ENCODE data around the gene DNAJC6.

Gene DNAJC6

DNA sequence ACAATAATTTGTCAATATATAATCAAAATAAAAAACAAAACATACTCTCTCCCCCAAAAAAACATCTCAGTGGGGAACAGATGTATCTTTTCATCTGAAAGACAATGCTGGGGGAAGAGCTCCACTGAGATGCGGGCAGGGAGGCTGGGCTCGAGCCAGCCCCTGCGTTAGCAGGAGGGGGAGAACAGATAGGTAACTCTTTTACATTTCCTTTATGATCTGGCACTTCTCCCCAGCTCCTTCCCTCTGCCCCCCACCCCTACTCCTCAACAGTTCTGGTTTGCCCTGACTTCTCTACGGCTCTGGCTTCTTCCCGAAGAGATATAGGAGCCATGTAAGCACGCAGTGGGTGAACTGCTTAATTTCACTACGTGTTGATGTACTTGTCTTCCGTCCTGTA is 123.6 kb downstream of the DNAJC6 start:
- CTCF ChIA-PET: interaction anchor here (1.5 kb wide), 1 partner anchor 217 kb away, joined by 3 read pairs; no protein-coding TSS in a partner anchor
- no peak for TF ChIP-seq CTCF (IDR thresholded peaks at IDR 0.05; ENCODE audit: insufficient read depth, low read length, missing control alignments)
- no peak for DNase-seq (ENCODE audit: low read depth, low spot score)
- H3K4me3 ChIP-seq (ENCODE audit: low read depth, low read length): no peak overlapping the region
- POLR2A ChIA-PET: no interaction called here

DNA sequence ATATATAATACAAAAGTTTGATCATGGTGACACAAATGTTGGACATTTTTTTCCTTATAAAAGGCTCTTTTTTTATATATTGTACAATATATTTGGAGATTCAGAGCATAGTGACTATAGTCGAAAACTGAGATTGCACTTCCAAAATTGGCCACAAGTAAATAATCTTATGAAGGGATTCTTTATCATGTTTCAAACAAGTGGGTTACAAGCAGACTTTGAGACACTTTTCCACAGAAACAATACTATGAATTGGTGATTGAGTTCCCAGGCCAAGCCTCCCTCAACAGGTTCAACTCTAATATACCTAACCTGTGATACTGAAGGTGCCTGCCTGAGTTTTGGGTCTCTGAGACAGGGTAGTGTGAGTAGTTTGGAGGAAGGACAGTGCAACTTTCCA is 124.9 kb downstream of the DNAJC6 start:
- ChIA-PET CTCF (interaction anchor here (1.0 to 1.2 kb wide), 2 partner anchors 8 to 253 kb away, joined by 4 to 5 read pairs; no protein-coding TSS in a partner anchor), POLR2A (no interaction called here)
- no peak for DNase-seq (ENCODE audit: low read depth, low spot score)
- TF ChIP-seq CTCF (IDR thresholded peaks at IDR 0.05; ENCODE audit: insufficient read depth, low read length, missing control alignments): no peak
- no peak overlapping the region for H3K4me3 ChIP-seq (ENCODE audit: low read depth, low read length)

DNA sequence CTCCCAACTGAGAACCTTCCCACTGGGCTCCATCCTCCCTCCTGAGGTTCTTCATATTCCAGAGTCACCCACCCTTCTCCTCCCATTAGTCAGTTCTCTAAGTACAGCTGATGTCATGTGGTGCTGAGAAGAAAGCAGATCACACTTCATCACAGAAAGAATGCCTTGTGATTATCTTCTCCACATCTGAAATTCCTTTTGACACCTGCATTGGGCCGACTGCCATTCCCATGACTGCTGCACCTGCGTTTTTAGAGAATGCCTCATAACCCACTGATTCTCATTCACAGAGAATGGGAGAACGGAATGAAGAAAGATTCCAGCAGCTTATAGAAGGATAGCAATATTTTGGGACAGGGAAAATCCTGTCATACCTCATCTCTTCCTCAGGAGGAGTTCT is 125.4 kb downstream of the DNAJC6 start:
- H3K4me3 ChIP-seq (ENCODE audit: low read depth, low read length): no peak overlapping the region
- ChIA-PET CTCF (interaction anchor here (1.0 to 1.2 kb wide), 2 partner anchors 9 to 253 kb away, joined by 4 to 5 read pairs; no protein-coding TSS in a partner anchor), POLR2A (no interaction called here)
- no peak for TF ChIP-seq CTCF (IDR thresholded peaks at IDR 0.05; ENCODE audit: insufficient read depth, low read length, missing control alignments)
- DNase-seq (ENCODE audit: low read depth, low spot score): no peak

DNA sequence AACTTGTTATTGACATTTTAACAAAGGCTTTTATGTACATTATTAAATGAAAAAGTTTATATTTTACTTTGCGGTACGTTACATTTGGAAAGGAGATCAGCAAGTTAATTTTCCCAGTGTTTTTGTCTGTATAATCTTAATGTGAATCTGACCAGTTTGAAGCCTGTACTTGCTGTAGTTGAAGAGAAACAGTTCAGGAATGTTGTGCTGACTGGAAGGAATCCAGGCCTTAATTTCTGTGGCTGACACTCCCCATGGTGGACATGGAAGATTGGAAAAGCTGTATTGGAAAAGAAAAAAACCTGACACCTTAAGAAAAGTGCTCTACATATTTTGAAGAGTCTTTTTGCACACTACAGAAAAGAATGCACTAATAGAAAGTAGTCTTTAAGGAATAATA is 126.6 kb downstream of the DNAJC6 start:
- no peak for DNase-seq (ENCODE audit: low read depth, low spot score)
- CTCF ChIA-PET: interaction anchor here (1.0 to 1.7 kb wide), 2 partner anchors 23 to 252 kb away, joined by 3 to 10 read pairs; no protein-coding TSS in a partner anchor

GRCh38 chr1:65437616-65438015 is 128.3 kb downstream of the DNAJC6 start:
- TF ChIP-seq CTCF (IDR thresholded peaks at IDR 0.05; ENCODE audit: insufficient read depth, low read length, missing control alignments): no peak
- ChIA-PET CTCF (interaction anchor here (1.2 to 3.9 kb wide), 3 partner anchors 9 to 250 kb away, joined by 3 to 15 read pairs (median 10); no protein-coding TSS in a partner anchor), POLR2A (no interaction called here)
- no peak for DNase-seq (ENCODE audit: low read depth, low spot score)
- no peak overlapping the region for H3K4me3 ChIP-seq (ENCODE audit: low read depth, low read length)

More for the DNA sequence above, 126.6 kb downstream of the DNAJC6 start:
- POLR2A ChIA-PET: interaction anchor here (0.6 to 1.4 kb wide), 2 partner anchors 12 to 16 kb away, joined by 3 to 5 read pairs; partner anchors contain the start of genes LEPR and LEPROT
- no peak overlapping the region for H3K4me3 ChIP-seq (ENCODE audit: low read depth, low read length)
- TF ChIP-seq CTCF (IDR thresholded peaks at IDR 0.05; ENCODE audit: insufficient read depth, low read length, missing control alignments): no peak

- ChIA-PET CTCF (interaction anchor here (0.8 to 3.9 kb wide), 7 partner anchors 10 to 247 kb away, joined by 3 to 15 read pairs (median 4); no protein-coding TSS in a partner anchor), POLR2A (no interaction called here)
- no peak overlapping the region for H3K4me3 ChIP-seq (ENCODE audit: low read depth, low read length)
- TF ChIP-seq CTCF (IDR thresholded peaks at IDR 0.05; ENCODE audit: insufficient read depth, low read length, missing control alignments): no peak
- no peak for DNase-seq (ENCODE audit: low read depth, low spot score)
Measured at GRCh38 chr1:65440322-65440900, 131.1 kb downstream of the DNAJC6 start.

Data from AG04449 (cell line).